Upper lobe of right lung (tissue), 1 donor: Measurements from ENCODE around the gene TXNL4B. TPM values are rescaled to one million over a fixed set of nuclear protein-coding genes. Genes with fewer than 3 reads are reported as not detected.
A peak's percentile ranks its signal among the peaks of the same experiment; 100 is the strongest.

Source experiments
- ATAC-seq: fragments of 200-7000 bp; cut with Tn5 transposase; one replicate; pipeline ENCODE4 v1.9.1; 2020; ENCODE audit warnings: mild to moderate bottlenecking, moderate library complexity
- DNase-seq: peaks from one replicate; pipeline ENCODE4 v3.0.0-alpha.2; 2020
- H3K27ac ChIP-seq: fragments of 200-600 bp; one replicate; pipeline ENCODE4 v1.8.0; 2022
- H3K27me3 ChIP-seq: fragments of 200-600 bp; one replicate; pipeline ENCODE4 v1.8.0; 2022; ENCODE audit warnings: mild to moderate bottlenecking
- H3K36me3 ChIP-seq: fragments of 200-600 bp; one replicate; pipeline ENCODE4 v1.8.0; 2022
- H3K4me1 ChIP-seq: fragments of 200-600 bp; one replicate; pipeline ENCODE4 v1.8.0; 2022
- H3K4me3 ChIP-seq: fragments of 200-600 bp; one replicate; pipeline ENCODE4 v1.8.0; 2022; ENCODE audit warnings: mild to moderate bottlenecking
- H3K9me3 ChIP-seq: fragments of 200-600 bp; one replicate; pipeline ENCODE4 v1.8.0; 2022
- intact Hi-C: fragments of 100-400 bp; cut with DNase I; formaldehyde crosslinking; loops from one replicate; pipeline ENCODE4 v1.11.0; 2022
- total RNA-seq: library from RNA; stranded (reverse); fragmentation: NEBNext Ultra II Directional; extraction: Animal tissue kit (Norgen Biotek cat#: 25700); gene quantifications from one replicate; pipeline ENCODE4 v1.2.1, GENCODE V29; 2021
- TF ChIP-seq, protein P1 (sequence below): fragments of 200-600 bp; IDR thresholded peaks from one replicate; pipeline ENCODE4 v1.8.0; 2022; ENCODE audit warnings: antibody characterized with exemption
- donor health status: DM: no; HTN: yes; CAD: no; lungs with severe emphysema.

TXNL4B gene
- total RNA-seq, 1 donor from 2014 or later, result 11.5 TPM

DNA sequence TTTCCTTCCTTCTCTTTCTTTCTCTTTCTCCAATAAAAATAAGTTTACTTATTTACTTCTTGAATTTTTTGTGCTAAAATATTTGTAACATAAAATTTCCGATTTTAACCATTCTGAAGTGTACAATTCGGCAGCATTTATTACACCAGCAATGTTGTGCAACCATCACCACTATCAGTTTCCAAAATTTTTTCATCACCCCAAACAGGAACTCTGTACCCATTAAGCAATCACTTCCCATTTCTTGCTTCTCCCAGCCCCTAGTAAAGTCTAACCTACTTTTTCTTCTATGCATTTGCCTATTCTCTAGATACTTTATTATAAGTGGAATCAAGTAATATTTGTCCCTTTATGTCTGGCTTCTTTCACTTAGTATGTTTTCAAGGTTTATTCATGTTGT is 41.6 kb downstream of the TXNL4B start:
- TF ChIP-seq, protein P1, sequence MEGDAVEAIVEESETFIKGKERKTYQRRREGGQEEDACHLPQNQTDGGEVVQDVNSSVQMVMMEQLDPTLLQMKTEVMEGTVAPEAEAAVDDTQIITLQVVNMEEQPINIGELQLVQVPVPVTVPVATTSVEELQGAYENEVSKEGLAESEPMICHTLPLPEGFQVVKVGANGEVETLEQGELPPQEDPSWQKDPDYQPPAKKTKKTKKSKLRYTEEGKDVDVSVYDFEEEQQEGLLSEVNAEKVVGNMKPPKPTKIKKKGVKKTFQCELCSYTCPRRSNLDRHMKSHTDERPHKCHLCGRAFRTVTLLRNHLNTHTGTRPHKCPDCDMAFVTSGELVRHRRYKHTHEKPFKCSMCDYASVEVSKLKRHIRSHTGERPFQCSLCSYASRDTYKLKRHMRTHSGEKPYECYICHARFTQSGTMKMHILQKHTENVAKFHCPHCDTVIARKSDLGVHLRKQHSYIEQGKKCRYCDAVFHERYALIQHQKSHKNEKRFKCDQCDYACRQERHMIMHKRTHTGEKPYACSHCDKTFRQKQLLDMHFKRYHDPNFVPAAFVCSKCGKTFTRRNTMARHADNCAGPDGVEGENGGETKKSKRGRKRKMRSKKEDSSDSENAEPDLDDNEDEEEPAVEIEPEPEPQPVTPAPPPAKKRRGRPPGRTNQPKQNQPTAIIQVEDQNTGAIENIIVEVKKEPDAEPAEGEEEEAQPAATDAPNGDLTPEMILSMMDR, result no peak
- Histone ChIP-seq H3K36me3 (no peaks in the 10 kb centered on the region), H3K27me3 (no peaks in the 10 kb centered on the region), H3K9me3 (no peaks in the 10 kb centered on the region), H3K4me1 (peaks cover 11% of the 10 kb centered on the region), H3K4me3 (no peak overlapping the region), H3K27ac (no peak overlapping the region)
- DNase-seq (no peak), ATAC-seq (peak; percentile 54)
- intact Hi-C loops, result no loop called here

DNA sequence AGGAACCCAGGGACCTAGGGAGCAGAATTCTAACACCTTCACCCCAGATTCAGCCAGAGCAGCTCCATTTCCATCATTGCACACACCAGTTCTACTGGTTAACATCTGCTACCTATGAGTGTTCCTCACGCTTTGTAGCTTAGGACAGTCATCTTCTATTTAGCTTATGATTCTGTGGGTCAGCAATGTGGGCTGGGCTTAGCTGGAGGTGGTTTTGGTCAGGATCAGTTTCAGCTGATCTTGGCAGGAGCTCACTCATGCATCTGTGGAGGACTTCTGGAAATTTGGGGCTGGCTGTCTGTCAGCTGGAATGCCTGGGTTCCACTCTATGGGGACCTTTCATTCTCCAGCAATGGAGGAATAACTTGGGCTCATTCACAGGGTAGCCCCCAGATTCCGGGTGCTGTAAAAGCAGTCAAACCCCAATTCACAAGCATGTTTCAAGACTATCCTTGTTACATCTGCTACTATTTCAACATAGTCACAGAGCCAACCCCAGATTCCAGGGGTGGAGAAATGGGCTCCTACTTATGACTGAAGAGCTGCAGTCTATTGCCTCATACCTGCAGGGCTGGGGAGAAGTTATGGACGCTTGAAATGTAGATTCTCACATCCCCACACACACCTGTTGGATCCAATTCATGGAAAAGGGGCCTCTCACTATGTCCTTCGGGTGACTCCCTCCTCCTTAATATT is 42.5 kb downstream of the TXNL4B start:
- no peak overlapping the region for H3K4me3 ChIP-seq
- TF ChIP-seq, protein P1, result no peak
- no peak overlapping the region for H3K27ac ChIP-seq
- intact Hi-C loops, result no loop called here
- H3K36me3 ChIP-seq, result no peaks in the 10 kb centered on the region
- peaks cover 11% of the 10 kb centered on the region for H3K4me1 ChIP-seq
- peak; percentile 78 for ATAC-seq
- no peaks in the 10 kb centered on the region for H3K27me3 ChIP-seq
- no peak for DNase-seq
- no peaks in the 10 kb centered on the region for H3K9me3 ChIP-seq

DNA sequence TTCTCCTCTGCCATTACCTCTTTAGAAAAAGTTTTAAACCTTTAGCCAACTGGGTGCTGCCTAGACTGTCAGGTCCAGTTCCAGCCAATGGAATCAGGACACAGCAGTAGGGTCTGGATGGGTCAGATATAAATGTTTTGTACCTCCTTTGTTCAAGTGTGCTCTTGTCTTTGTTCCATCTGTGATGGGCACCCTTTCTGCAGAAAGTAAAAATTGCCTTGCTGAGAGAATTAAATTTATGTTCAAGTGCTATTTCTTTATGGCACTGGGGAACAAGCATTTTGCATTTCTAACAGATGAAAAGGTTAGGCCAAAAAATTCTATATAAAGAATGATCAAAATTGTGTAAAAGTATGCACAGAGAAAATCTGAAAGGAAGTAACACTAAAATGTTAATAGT is 44.3 kb downstream of the TXNL4B start:
- H3K27me3 ChIP-seq, result no peaks in the 10 kb centered on the region
- no peak overlapping the region for H3K4me3 ChIP-seq
- TF ChIP-seq, protein P1, result no peak
- peaks cover 11% of the 10 kb centered on the region for H3K4me1 ChIP-seq
- H3K27ac ChIP-seq, result no peak overlapping the region
- DNase-seq (no peak), ATAC-seq (no peak)
- H3K36me3 ChIP-seq, result no peaks in the 10 kb centered on the region
- intact Hi-C loops, result no loop called here
- H3K9me3 ChIP-seq, result no peaks in the 10 kb centered on the region

DNA sequence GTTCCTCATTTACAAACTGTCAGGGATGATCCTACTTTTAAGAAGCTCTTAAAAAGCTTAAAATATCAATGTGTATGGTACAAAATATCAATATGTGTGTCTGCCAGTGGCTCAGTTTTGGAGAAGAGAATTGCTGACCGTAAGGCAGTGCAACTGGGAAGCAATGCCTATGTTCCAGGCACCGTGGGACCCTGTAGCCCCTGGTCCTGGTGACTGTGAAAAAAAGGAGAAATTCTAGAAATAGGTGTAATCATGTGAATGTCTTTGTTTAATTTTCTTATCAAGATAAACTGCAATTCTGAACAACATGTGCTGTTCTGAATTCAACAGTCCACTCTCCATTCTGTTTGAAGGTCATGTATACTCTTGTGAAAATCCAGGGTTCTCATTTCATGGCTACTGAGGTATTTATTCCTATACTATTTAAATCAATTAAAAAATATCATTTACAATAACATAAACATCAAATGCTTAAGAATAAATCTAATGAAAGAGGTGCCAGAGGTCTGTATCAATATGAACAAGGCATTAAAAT is 48.5 kb downstream of the TXNL4B start:
- H3K27ac ChIP-seq, result no peak overlapping the region
- ATAC-seq (no peak), DNase-seq (no peak)
- intact Hi-C loops, result no loop called here
- H3K36me3 ChIP-seq, result no peaks in the 10 kb centered on the region
- H3K4me3 ChIP-seq, result no peak overlapping the region
- no peaks in the 10 kb centered on the region for H3K27me3 ChIP-seq
- TF ChIP-seq, protein P1, result no peak
- peaks cover 16% of the 10 kb centered on the region for H3K4me1 ChIP-seq
- no peaks in the 10 kb centered on the region for H3K9me3 ChIP-seq

DNA sequence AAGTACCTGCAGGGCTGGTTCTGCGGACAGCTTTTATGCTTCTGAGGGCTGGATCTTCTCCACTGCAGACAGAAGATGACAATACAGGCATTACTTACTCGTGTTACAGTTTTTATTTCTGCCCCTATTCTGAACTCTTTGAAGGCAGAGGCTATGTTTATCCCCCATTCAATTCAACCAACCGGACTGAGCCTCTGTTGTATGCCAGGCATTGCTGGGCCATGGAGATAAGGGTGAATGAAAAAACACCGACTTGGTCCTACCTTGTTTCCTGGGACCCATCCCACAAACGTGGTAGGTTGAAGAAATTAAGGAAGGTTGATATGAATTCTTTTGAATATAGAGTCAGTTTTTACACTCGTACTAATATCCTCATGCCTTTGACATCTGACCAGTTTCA is 49.1 kb downstream of the TXNL4B start:
- Histone ChIP-seq H3K36me3 (no peaks in the 10 kb centered on the region), H3K27me3 (no peaks in the 10 kb centered on the region), H3K4me1 (peaks cover 16% of the 10 kb centered on the region), H3K27ac (no peak overlapping the region), H3K4me3 (no peak overlapping the region), H3K9me3 (no peaks in the 10 kb centered on the region)
- no peak for DNase-seq
- TF ChIP-seq, protein P1, result no peak
- no peak for ATAC-seq
- intact Hi-C loops, result no loop called here
